HG02852 (cell line): ENCODE results near the gene XPOT.

ENCODE experiments used
- ATAC-seq: cut with Tn5 transposase; IDR thresholded peaks from one replicate; pipeline ENCODE4 v1.9.1; 2021; ENCODE audit warnings: mild to moderate bottlenecking, moderate library complexity; ENCODE audit not compliant: unreplicated experiment

Gene XPOT

GRCh38 chr12:64419696-64420095, 15.5 kb downstream of the XPOT start:
- ATAC-seq = no peak

- ATAC-seq = no peak
These were observed 23.8 kb downstream of the XPOT start for GRCh38 chr12:64427988-64428387.

- ATAC-seq = no peak
These were observed 24.8 kb downstream of the XPOT start for GRCh38 chr12:64428956-64429355.

GRCh38 chr12:64430886-64431285, 26.7 kb downstream of the XPOT start:
- no peak for ATAC-seq

GRCh38 chr12:64431791-64432190, 27.6 kb downstream of the XPOT start:
- ATAC-seq = no peak

DNA sequence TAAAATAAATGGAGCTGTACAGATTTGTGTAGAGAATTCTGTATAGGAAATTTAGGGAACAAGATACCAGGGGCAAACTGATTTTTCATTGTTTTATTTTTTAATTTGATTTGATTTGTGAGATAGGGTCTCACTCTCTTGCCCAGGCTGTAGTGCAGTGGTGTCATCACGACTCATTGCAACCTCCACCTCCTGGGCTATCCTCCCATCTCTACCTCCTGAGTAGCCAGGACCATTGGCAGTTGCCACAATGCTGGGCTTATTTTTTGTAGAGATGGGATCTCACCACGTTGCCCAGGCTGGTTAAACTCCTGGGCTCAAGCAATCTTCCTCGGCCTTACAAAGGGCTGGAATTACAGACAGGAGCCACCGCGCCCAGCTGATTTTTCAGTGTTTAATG, 29.7 kb downstream of the XPOT start:
- no peak for ATAC-seq

DNA sequence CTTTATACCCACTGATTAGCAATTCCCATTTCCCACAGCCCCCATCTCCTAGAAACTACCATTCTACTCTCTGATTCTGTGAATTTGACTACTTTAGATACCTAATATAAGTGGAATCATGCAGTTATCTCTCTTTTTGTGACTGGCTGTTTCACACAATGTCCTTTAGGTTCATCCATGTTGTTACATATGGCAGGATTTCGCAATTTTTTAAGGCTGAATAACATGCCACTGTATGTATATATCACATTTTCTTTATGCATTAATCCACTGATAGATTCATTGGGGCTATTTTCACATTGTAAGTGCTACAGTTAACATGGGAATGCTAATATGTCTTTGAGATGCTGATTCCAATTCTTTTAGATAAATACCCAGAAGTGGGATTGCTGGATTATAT, 35.9 kb downstream of the XPOT start:
- no peak for ATAC-seq

GRCh38 chr12:64445490-64445889, 41.3 kb downstream of the XPOT start:
- no peak for ATAC-seq

DNA sequence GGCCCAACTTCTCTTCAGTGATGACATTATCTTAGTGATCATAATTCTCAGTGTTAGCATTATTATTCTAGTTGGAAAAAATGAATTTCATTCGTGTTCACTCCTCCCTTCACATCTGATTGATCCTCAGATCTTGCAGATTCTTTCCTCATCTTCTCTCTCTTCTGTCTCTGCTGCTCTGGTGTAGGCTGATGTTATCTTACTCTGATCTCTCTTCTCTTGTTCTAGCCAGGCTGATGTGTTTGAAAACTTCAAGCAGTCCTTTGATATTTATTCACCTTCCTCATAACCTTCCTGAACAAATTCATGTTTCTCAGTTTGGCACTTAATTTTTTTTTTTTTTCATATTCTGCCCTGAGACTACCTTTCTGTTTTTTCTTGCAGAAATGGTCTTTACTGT, 42.1 kb downstream of the XPOT start:
- ATAC-seq = no peak

- no peak for ATAC-seq
These were observed 46.0 kb downstream of the XPOT start for GRCh38 chr12:64450057-64450640.

DNA sequence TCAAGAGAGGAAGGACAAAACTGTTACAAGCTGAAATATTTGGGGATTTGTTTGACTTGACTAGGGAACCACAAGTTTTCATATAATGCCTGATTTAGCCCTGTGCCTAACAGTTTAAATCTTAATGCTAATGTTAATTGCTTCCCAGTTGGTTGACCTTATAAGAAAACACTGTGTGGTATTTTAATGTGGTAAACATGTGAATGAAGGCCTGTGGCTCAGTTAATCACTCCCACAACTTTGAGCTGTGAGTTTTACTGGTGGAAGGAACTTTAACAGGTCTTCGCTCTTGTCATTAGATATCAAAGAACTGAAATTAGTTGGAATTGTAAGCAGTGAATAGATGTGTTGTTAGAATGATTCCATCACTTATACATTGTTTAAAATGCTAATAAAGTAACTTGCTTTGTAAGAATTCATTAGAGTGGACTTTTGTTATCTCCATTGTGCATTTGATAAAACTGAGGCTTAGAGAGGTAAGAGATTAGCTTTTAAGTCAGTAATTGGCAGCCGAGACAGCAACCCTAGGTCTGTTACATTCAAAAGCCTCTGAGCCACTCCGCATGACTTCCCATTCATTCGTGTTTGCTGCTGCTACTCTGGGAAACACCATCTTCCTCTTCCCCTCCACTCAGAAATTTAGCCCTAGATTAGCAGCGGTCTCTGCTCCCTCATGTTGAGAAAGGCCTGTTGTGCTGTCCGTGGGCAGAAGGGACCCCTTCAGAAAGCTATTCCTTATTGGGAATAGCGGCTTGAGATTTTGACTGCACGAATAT, 46.7 kb downstream of the XPOT start:
- no peak for ATAC-seq

- peak; percentile 86 for ATAC-seq
These were observed 47.7 kb downstream of the XPOT start, which contains the start of gene TBK1 for GRCh38 chr12:64451687-64452558. Gene TBK1 (plus strand): TSS chr12:64452120. CDS start chr12:64455871, 3,751 bp downstream.

- peak; percentile 4 for ATAC-seq
These were observed 48.6 kb downstream of the XPOT start for GRCh38 chr12:64452559-64453329.

GRCh38 chr12:64455506-64455905, 51.3 kb downstream of the XPOT start:
- no peak for ATAC-seq

DNA sequence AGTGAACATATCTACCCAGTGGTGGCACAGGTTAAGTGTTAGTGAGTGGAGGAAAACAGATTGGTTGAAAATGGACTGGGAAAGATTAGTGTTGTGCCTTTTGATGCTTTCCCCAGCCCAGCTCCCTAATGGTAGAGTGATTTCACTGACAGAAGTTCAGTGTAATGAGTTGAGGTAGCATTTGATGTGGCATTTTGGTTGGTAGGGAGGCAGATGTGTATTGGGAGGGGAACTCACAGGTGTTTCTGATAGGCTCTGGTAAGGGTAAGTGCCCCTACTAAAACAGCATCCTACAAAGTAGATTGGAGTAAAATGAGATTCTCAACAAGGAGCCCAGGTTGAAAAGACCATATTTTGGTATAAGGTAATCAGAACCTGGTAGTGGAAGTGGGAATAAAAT, 51.9 kb downstream of the XPOT start:
- no peak for ATAC-seq

DNA sequence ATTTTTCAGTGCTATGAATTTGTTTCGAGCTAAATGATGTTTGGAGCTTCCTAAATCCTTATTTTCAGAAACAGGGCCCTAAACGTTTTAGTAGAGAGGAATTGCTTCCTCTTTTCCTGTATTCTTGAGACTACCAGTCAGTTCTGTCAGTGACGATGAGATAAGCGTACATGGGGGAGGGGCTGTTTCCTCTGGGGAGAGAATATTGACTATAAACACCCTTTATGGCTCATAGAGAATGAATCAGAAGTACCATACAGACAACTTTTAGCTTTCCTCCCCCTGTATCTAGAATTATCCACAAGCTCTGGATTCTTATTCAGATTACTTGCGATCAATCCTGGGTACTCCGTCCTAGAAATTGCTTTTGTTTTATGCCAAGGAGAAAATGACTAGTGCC, 52.8 kb downstream of the XPOT start:
- no peak for ATAC-seq

GRCh38 chr12:64457466-64457865, 53.3 kb downstream of the XPOT start:
- no peak for ATAC-seq

DNA sequence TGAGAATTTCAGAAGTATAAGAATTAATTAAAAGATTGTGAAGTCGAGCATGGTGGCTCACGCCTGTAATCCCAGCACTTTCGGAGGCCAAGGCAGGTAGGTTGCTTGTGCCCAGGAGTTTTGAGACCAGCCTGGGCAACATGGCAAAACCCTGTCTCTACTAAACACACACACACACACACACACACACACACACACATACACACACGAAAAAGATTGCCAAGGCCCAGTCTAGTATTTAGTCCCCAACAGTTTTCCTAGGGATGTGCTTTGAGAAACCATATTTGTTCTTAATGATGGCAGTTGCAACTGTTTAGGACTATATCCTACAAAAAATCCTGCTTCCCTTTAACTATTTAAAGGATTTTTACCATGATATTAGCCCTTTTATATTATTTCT, 53.7 kb downstream of the XPOT start:
- ATAC-seq = no peak

GRCh38 chr12:64459394-64459891, 55.3 kb downstream of the XPOT start:
- ATAC-seq = peak; percentile 50

DNA sequence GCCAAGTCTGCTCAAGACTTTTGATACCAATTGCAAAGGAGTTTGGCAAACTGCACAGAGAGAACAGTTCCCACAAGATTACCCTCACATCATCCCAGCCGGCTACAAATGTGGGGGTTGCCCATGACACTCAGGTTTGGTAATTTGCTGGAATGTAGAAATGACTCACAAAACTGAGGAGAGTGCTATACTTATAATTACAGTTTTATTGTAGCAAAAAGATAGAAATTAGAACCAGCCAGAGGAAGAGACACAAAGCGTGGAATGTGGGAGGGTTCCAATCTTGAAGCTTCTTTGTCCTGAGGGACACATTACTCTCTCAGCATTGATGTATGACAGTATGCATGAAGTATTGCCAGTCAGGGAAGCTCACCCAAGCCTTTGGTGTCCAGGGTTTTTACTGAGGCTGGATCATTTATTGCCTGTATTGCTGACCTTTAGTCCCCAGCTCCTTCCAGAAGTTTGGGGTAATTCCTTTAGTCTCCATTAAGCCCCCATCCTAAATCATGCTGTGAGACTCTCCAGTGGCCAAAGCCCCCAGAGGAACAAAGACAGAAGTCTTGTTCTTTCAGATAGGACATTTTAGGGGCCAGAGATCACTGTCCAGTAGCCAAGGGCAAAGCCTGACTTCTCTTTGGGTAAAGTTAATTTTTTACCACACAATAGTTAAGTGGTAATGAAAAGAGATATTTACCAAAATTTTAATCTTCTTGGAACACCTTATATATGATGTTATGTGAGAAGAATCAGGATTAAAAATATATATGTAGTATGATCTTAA, 57.6 kb downstream of the XPOT start:
- ATAC-seq = no peak
